Tibial nerve (tissue), 4 donors: ENCODE measurements around the gene HOXC4. TPM values are rescaled to one million over a fixed set of nuclear protein-coding genes. Genes with fewer than 3 reads are reported as not detected.

ENCODE experiments used
- DNase-seq, 2 donors: peaks; one replicate each; pipeline ENCODE4 v3.0.0-alpha.2; 2019; ENCODE audit warnings: low spot score in 2 of 2
- H3K27ac ChIP-seq, 4 donors: fragments of 200-600 bp; sonication (generic) in 3 of 4; one replicate each; pipeline ENCODE4 v1.5.1; 2017 to 2019; ENCODE audit warnings: mild to moderate bottlenecking in 1 of 4
- H3K27me3 ChIP-seq, 2 donors: fragments of 200-600 bp; sonication (generic) in 1 of 2; one replicate each; pipeline versions ENCODE4 v1.5.1 to v1.6.0; 2017 to 2019
- H3K36me3 ChIP-seq, 3 donors: fragments of 200-600 bp; sonication (generic); one replicate each; pipeline ENCODE4 v1.5.1; 2018 to 2019
- H3K4me1 ChIP-seq, 4 donors: fragments of 200-600 bp; sonication (generic) in 3 of 4; one replicate each; pipeline ENCODE4 v1.5.1; 2017 to 2019
- H3K4me3 ChIP-seq, 4 donors: fragments of 200-600 bp; sonication (generic) in 3 of 4; one replicate each; pipeline ENCODE4 v1.5.1; 2017 to 2019; ENCODE audit warnings: mild to moderate bottlenecking in 1 of 4, moderate library complexity in 1 of 4
- H3K9me3 ChIP-seq, 4 donors: fragments of 200-600 bp; sonication (generic) in 3 of 4; one replicate each; pipeline ENCODE4 v1.5.1; 2017 to 2019
- CTCF ChIP-seq, 5 experiments: fragments of 200-600 bp in 3 of 5; fragments of 450-650 bp in 2 of 5; sonication (generic) in 3 of 5; IDR thresholded peaks; one replicate each; pipeline ENCODE4 v1.5.1; 2016 to 2019; ENCODE audit warnings: antibody characterized with exemption in 5 of 5, mild to moderate bottlenecking in 3 of 5, moderate library complexity in 2 of 5
- EP300 ChIP-seq, 2 donors: sonication (generic); formaldehyde crosslinking; IDR thresholded peaks; one replicate each; pipeline ENCODE4 v1.6.1; 2017; ENCODE audit warnings: antibody characterized with exemption in 2 of 2, mild to moderate bottlenecking in 1 of 2
- POLR2A ChIP-seq, 2 donors: fragments of 450-650 bp; IDR thresholded peaks; one replicate each; pipeline ENCODE4 v1.6.1; 2017; ENCODE audit warnings: antibody characterized with exemption in 2 of 2, mild to moderate bottlenecking in 2 of 2, moderate library complexity in 2 of 2
- WGBS, 2 donors: methylation state at CpG; one replicate each; pipeline ENCODE4 v1.1.5; 2018; 5-methylcytosine and 5-hydroxymethylcytosine counted together
- total RNA-seq, 4 donors: library from RNA; depleted of rRNA; stranded (reverse); fragments of >200 nt; gene quantifications; one replicate each; pipeline ENCODE4 v1.1.0, GENCODE V29; 2016

The HOXC4 gene
- total RNA-seq, 4 donors from 2014 or later = 2.7 to 8.1 (median 4.1) TPM

GRCh38 chr12:54053003-54053750, 458 bp upstream of the HOXC4 start:
- Histone ChIP-seq H3K4me1 (peaks cover 0 to 73% (median 5%) of the 10 kb centered on the region in 4 donors), H3K9me3 (no peaks in the 10 kb centered on the region), H3K27me3 (peaks cover 0 to 9% of the 10 kb centered on the region in 2 donors), H3K4me3 (peak overlapping the region; percentile 49 to 66 (median 52)), H3K27ac (peak overlapping the region; percentile 72 to 89 (median 84)), H3K36me3 (no peaks in the 10 kb centered on the region)
- DNase-seq = no peak
- 5% methylated on average over 19 to 22 of the region's 22 CpGs for WGBS, 2 donors
- TF ChIP-seq CTCF (IDR thresholded peaks at IDR 0.05) (no peak), EP300 (IDR thresholded peaks at IDR 0.05) (no peak), POLR2A (IDR thresholded peaks at IDR 0.05) (no peak)

- H3K4me1 ChIP-seq = peaks cover 0 to 73% (median 5%) of the 10 kb centered on the region in 4 donors
- no peaks in the 10 kb centered on the region for H3K36me3 ChIP-seq
- 36 to 38% methylated on average over 24 of the region's 24 CpGs for WGBS, 2 donors
- DNase-seq = no peak
- TF ChIP-seq EP300 (IDR thresholded peaks at IDR 0.05) = no peak
- no peak for TF ChIP-seq CTCF (IDR thresholded peaks at IDR 0.05)
- no peak for TF ChIP-seq POLR2A (IDR thresholded peaks at IDR 0.05)
- H3K4me3 ChIP-seq = peak overlapping the region; percentile 49 to 66 (median 52)
- no peaks in the 10 kb centered on the region for H3K9me3 ChIP-seq
- H3K27me3 ChIP-seq = peaks cover 0 to 9% of the 10 kb centered on the region in 2 donors
- H3K27ac ChIP-seq = peak overlapping the region; percentile 72 to 89 (median 84)
Observed at GRCh38 chr12:54054742-54055194, 1.1 kb downstream of the HOXC4 start.

- peaks cover 0 to 74% (median 5%) of the 10 kb centered on the region in 4 donors for H3K4me1 ChIP-seq
Observed at GRCh38 chr12:54055552-54055951, 1.9 kb downstream of the HOXC4 start.

GRCh38 chr12:54056110-54056509, 2.5 kb downstream of the HOXC4 start:
- Histone ChIP-seq H3K4me3 (no peak overlapping the region), H3K9me3 (no peaks in the 10 kb centered on the region), H3K36me3 (no peaks in the 10 kb centered on the region), H3K27ac (peak overlapping the region in 2 of 4 donors; percentile 49 to 88), H3K4me1 (peaks cover 0 to 68% (median 4%) of the 10 kb centered on the region in 4 donors), H3K27me3 (peaks cover 0 to 18% of the 10 kb centered on the region in 2 donors)
- no peak for DNase-seq
- TF ChIP-seq CTCF (IDR thresholded peaks at IDR 0.05) (no peak), POLR2A (IDR thresholded peaks at IDR 0.05) (no peak), EP300 (IDR thresholded peaks at IDR 0.05) (no peak)

More at GRCh38 chr12:54055552-54055951, 1.9 kb downstream of the HOXC4 start:
- no peak for DNase-seq
- Histone ChIP-seq H3K27ac (peak overlapping the region; percentile 15 to 88 (median 60)), H3K27me3 (peaks cover 0 to 15% of the 10 kb centered on the region in 2 donors), H3K4me3 (peak overlapping the region in 2 of 4 donors; percentile 49 to 66), H3K9me3 (no peaks in the 10 kb centered on the region), H3K36me3 (no peaks in the 10 kb centered on the region)
- WGBS, 2 donors = 50 to 54% methylated on average over 2 of the region's 2 CpGs
- TF ChIP-seq EP300 (IDR thresholded peaks at IDR 0.05) = no peak
- TF ChIP-seq CTCF (IDR thresholded peaks at IDR 0.05) = no peak

- H3K27me3 ChIP-seq = peaks cover 0 to 18% of the 10 kb centered on the region in 2 donors
- 46 to 50% methylated on average over 14 of the region's 14 CpGs for WGBS, 2 donors
- H3K4me1 ChIP-seq = peaks cover 0 to 47% (median 0%) of the 10 kb centered on the region in 4 donors
- DNase-seq = no peak
- peak overlapping the region in 3 of 4 donors; percentile 9 to 88 (median 49) for H3K27ac ChIP-seq
- H3K9me3 ChIP-seq = no peaks in the 10 kb centered on the region
- TF ChIP-seq POLR2A (IDR thresholded peaks at IDR 0.05) (no peak), EP300 (IDR thresholded peaks at IDR 0.05) (no peak), CTCF (IDR thresholded peaks at IDR 0.05) (no peak)
- no peaks in the 10 kb centered on the region for H3K36me3 ChIP-seq
- H3K4me3 ChIP-seq = no peak overlapping the region
Observed at GRCh38 chr12:54058128-54058768, 4.6 kb downstream of the HOXC4 start.
